NCI-H2171 (cell line): ENCODE data around the gene ACP4.
A peak's percentile ranks its signal among the peaks of the same experiment; 100 is the strongest.
"Not testable (repeated sequence)": the region's sequence is repeated elsewhere in the genome, so short reads cannot be mapped to it uniquely, and the experiment has no call there.

Experiments used
- DNase-seq: peaks from one replicate; lab custom pipeline; 2025; lab: John Stamatoyannopoulos, UW

The ACP4 gene

GRCh38 chr19:50777261-50777660, 13.0 kb upstream of the ACP4 start:
- no peak for DNase-seq

- DNase-seq, result no peak
These were observed 12.3 kb upstream of the ACP4 start for GRCh38 chr19:50777830-50778303.

- no peak for DNase-seq
These were observed 11.2 kb upstream of the ACP4 start for GRCh38 chr19:50778906-50779430.

GRCh38 chr19:50779504-50780457, 10.4 kb upstream of the ACP4 start:
- no peak for DNase-seq

GRCh38 chr19:50780753-50781435, 9.3 kb upstream of the ACP4 start:
- no peak for DNase-seq

- not testable (repeated sequence) for DNase-seq
These were observed 6.4 kb upstream of the ACP4 start for GRCh38 chr19:50783848-50784152.

- DNase-seq, result no peak
These were observed 5.5 kb upstream of the ACP4 start for GRCh38 chr19:50784710-50785109.

GRCh38 chr19:50785329-50785728, 4.9 kb upstream of the ACP4 start:
- no peak for DNase-seq

- DNase-seq, result no peak
These were observed 780 bp downstream of the ACP4 start for GRCh38 chr19:50790922-50791467.

GRCh38 chr19:50791594-50792271, 1.5 kb downstream of the ACP4 start:
- DNase-seq, result no peak

GRCh38 chr19:50792272-50793250, 2.3 kb downstream of the ACP4 start:
- no peak for DNase-seq

GRCh38 chr19:50793558-50794065, 3.4 kb downstream of the ACP4 start:
- no peak for DNase-seq

GRCh38 chr19:50794074-50794875, 4.1 kb downstream of the ACP4 start:
- peak; percentile 76 for DNase-seq

- DNase-seq, result peak; percentile 47
These were observed 4.9 kb downstream of the ACP4 start for GRCh38 chr19:50794876-50795663.

- DNase-seq, result no peak
These were observed 5.5 kb downstream of the ACP4 start for GRCh38 chr19:50795664-50796073.

GRCh38 chr19:50796128-50796633, 6.0 kb downstream of the ACP4 start:
- DNase-seq, result no peak

GRCh38 chr19:50796634-50797428, 6.6 kb downstream of the ACP4 start:
- DNase-seq, result no peak

GRCh38 chr19:50797429-50797780, 7.2 kb downstream of the ACP4 start:
- no peak for DNase-seq
